Astrocyte (in vitro differentiated cells and primary cell): ENCODE data around the gene PCBP4. TPM values are rescaled to one million over a fixed set of nuclear protein-coding genes. Genes with fewer than 3 reads are reported as not detected.

Source experiments
- DNase-seq: peaks from one replicate; pipeline ENCODE4 v3.0.0-alpha.2; 2010; ENCODE audit warnings: low read depth
- FAIRE-seq: peaks from 2 replicates; lab custom pipeline; 2011; peaks lifted over from hg19 to GRCh38; lab: Jason Lieb, UNC
- H2AFZ ChIP-seq: 2 replicates; pipeline ENCODE4 v1.6.0; 2012; ENCODE audit warnings: low read depth, low read length, inconsistent platforms
- H3K27ac ChIP-seq: 2 replicates; pipeline ENCODE4 v1.5.1; 2011; ENCODE audit warnings: low read depth, low read length, inconsistent platforms
- H3K27me3 ChIP-seq: 2 replicates; pipeline ENCODE4 v1.6.0; 2011; ENCODE audit warnings: low read length, inconsistent platforms; ENCODE audit not compliant: insufficient read depth
- H3K36me3 ChIP-seq: 2 replicates; pipeline ENCODE4 v1.5.1; 2011; ENCODE audit warnings: low read length, inconsistent platforms; ENCODE audit not compliant: insufficient read depth
- H3K4me1 ChIP-seq: 2 replicates; pipeline ENCODE4 v1.5.1; 2011; ENCODE audit warnings: low read length, inconsistent platforms; ENCODE audit not compliant: insufficient read depth
- H3K4me2 ChIP-seq: 2 replicates; pipeline ENCODE4 v1.6.0; 2012; ENCODE audit warnings: low read length, inconsistent platforms
- H3K4me3 ChIP-seq: 2 replicates; pipeline ENCODE4 v1.5.1; 2011; ENCODE audit warnings: low read depth, mild to moderate bottlenecking, low read length, inconsistent platforms; ENCODE audit not compliant: insufficient read depth
- H3K79me2 ChIP-seq: 2 replicates; pipeline ENCODE4 v1.6.0; 2012; ENCODE audit warnings: mild to moderate bottlenecking, low read length, inconsistent platforms; ENCODE audit not compliant: insufficient read depth
- H3K9ac ChIP-seq: 2 replicates; pipeline ENCODE4 v1.6.0; 2012; ENCODE audit warnings: mild to moderate bottlenecking, low read length, inconsistent platforms
- H3K9me3 ChIP-seq: 2 replicates; pipeline ENCODE4 v1.5.1; 2012; ENCODE audit warnings: low read depth, mild to moderate bottlenecking, low read length, inconsistent platforms; ENCODE audit not compliant: insufficient read depth
- H4K20me1 ChIP-seq: 2 replicates; pipeline ENCODE4 v1.6.0; 2012; ENCODE audit warnings: low read length, inconsistent platforms; ENCODE audit not compliant: insufficient read depth
- H3K27ac Mint-ChIP-seq: one replicate; pipeline ENCODE4 v1.8.0; 2021; ENCODE audit warnings: mild to moderate bottlenecking, mixed read lengths; ENCODE audit not compliant: unreplicated experiment
- H3K27me3 Mint-ChIP-seq: one replicate; pipeline ENCODE4 v1.8.0; 2021; ENCODE audit warnings: low read depth, mixed read lengths; ENCODE audit not compliant: unreplicated experiment
- H3K36me3 Mint-ChIP-seq: one replicate; pipeline ENCODE4 v1.8.0; 2021; ENCODE audit warnings: low read depth, mixed read lengths; ENCODE audit not compliant: unreplicated experiment
- H3K4me1 Mint-ChIP-seq: one replicate; pipeline ENCODE4 v1.8.0; 2021; ENCODE audit warnings: low read depth, mixed read lengths; ENCODE audit not compliant: unreplicated experiment
- H3K4me3 Mint-ChIP-seq: one replicate; pipeline ENCODE4 v1.8.0; 2021; ENCODE audit warnings: mild to moderate bottlenecking, moderate library complexity, mixed read lengths; ENCODE audit not compliant: unreplicated experiment
- H3K9me3 Mint-ChIP-seq: one replicate; pipeline ENCODE4 v1.8.0; 2021; ENCODE audit warnings: mild to moderate bottlenecking, mixed read lengths; ENCODE audit not compliant: unreplicated experiment
- CTCF ChIP-seq: IDR thresholded peaks from 2 replicates; pipeline ENCODE4 v1.5.1; 2011; ENCODE audit warnings: low read depth, mild to moderate bottlenecking, inconsistent platforms, low read length, moderate library complexity; ENCODE audit not compliant: insufficient read depth
- EZH2 ChIP-seq: IDR thresholded peaks from 2 replicates; pipeline ENCODE4 v1.6.1; 2012; ENCODE audit warnings: mild to moderate bottlenecking, low read length, inconsistent platforms; ENCODE audit not compliant: insufficient read depth
- total RNA-seq: library from RNA; stranded (reverse); gene quantifications from 2 replicates; pipeline ENCODE4 v1.2.1, GENCODE V29; 2021

The PCBP4 gene
- total RNA-seq, 1 donor from 2014 or later = 102 TPM

DNA sequence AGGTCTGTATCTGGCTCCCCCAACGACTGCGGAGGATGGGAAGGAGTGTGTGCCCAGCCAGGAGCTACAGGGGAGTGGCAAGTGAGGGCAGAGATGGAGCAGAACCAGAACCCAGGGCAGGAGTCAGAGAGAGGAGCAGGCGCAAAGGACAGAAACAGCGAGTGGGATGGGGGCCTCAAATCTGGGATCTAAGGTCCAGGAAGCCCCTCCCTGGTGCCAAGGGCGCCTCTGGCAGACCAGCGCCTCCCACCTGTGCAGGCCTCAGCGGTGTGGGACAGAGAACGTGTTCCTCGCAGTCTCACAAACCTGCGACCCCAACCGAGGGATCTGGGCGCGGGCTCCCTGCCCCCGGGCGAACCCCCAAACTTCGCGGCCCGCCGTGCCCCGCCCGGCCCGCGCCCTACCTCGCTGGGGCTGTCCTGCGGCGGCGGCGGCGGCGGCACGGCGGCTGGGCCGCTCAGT lies 301 bp downstream of the PCBP4 start:
- Histone ChIP-seq H3K4me3 (peak overlapping the region; percentile 86), H3K79me2 (peaks cover 44% of the 10 kb centered on the region), H3K27ac (peak overlapping the region; percentile 47), H4K20me1 (peaks cover 54% of the 10 kb centered on the region), H3K4me1 (peaks cover 15% of the 10 kb centered on the region), H2AFZ (peak overlapping the region; percentile 77), H3K36me3 (no peaks in the 10 kb centered on the region), H3K9me3 (no peaks in the 10 kb centered on the region), H3K9ac (peak overlapping the region; percentile 85), H3K4me2 (peak overlapping the region; percentile 98), H3K27me3 (no peaks in the 10 kb centered on the region)
- FAIRE-seq (no peak), DNase-seq (no peak)
- H3K27ac Mint-ChIP-seq = no peak overlapping the region
- peaks cover 14% of the 10 kb centered on the region for H3K4me1 Mint-ChIP-seq
- H3K27me3 Mint-ChIP-seq = peaks cover 1% of the 10 kb centered on the region
- peaks cover 11% of the 10 kb centered on the region for H3K36me3 Mint-ChIP-seq
- peaks cover 3% of the 10 kb centered on the region for H3K9me3 Mint-ChIP-seq
- TF ChIP-seq CTCF = no peak
- TF ChIP-seq EZH2 = no peak
- peak overlapping the region; percentile 90 for H3K4me3 Mint-ChIP-seq

GRCh38 chr3:51966486-51966885 lies 768 bp downstream of the PCBP4 start:
- Mint-ChIP-seq H3K27me3 (peaks cover 4% of the 10 kb centered on the region), H3K9me3 (peaks cover 3% of the 10 kb centered on the region), H3K4me3 (peak overlapping the region; percentile 90), H3K36me3 (peaks cover 14% of the 10 kb centered on the region), H3K4me1 (peaks cover 14% of the 10 kb centered on the region), H3K27ac (no peak overlapping the region)
- Histone ChIP-seq H3K27me3 (no peaks in the 10 kb centered on the region), H4K20me1 (peaks cover 59% of the 10 kb centered on the region), H3K9me3 (no peaks in the 10 kb centered on the region), H3K4me2 (peak overlapping the region; percentile 98), H3K4me3 (peak overlapping the region; percentile 86), H2AFZ (no peak overlapping the region), H3K4me1 (peaks cover 15% of the 10 kb centered on the region), H3K27ac (no peak overlapping the region), H3K36me3 (no peaks in the 10 kb centered on the region), H3K9ac (peak overlapping the region; percentile 85), H3K79me2 (peaks cover 44% of the 10 kb centered on the region)
- no peak for FAIRE-seq
- DNase-seq = no peak
- TF ChIP-seq CTCF = no peak
- no peak for TF ChIP-seq EZH2

DNA sequence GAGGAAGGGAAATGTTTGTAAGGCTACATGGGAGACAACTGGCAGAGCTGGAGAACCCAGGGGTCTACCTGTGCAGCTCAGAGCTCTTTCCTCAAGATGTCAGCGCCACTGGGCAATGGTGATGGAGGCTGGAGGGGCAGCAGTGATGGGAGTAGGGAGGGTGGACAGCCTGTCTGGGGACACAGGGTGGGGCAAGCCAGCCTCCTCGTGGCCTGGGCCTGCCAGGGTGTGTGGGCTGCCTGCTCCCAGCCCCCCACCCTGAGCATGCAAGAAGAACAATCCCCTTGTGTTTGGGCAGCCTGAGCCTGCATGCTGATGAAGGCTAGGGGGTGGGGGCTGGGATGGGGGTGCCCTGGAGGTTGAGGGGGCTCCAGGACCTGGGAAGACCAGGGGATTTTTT lies 1.2 kb downstream of the PCBP4 start:
- no peaks in the 10 kb centered on the region for H3K36me3 ChIP-seq
- FAIRE-seq = no peak
- H3K4me2 ChIP-seq = peak overlapping the region; percentile 98
- H3K79me2 ChIP-seq = peaks cover 44% of the 10 kb centered on the region
- no peak overlapping the region for H3K27ac ChIP-seq
- H3K36me3 Mint-ChIP-seq = peaks cover 18% of the 10 kb centered on the region
- peaks cover 6% of the 10 kb centered on the region for H3K27me3 Mint-ChIP-seq
- no peak overlapping the region for H3K27ac Mint-ChIP-seq
- H3K27me3 ChIP-seq = no peaks in the 10 kb centered on the region
- DNase-seq = no peak
- H3K9me3 ChIP-seq = no peaks in the 10 kb centered on the region
- H3K4me3 Mint-ChIP-seq = peak overlapping the region; percentile 90
- H3K4me1 ChIP-seq = peaks cover 15% of the 10 kb centered on the region
- H2AFZ ChIP-seq = no peak overlapping the region
- TF ChIP-seq CTCF = no peak
- no peak for TF ChIP-seq EZH2
- H3K9me3 Mint-ChIP-seq = peaks cover 3% of the 10 kb centered on the region
- H3K4me3 ChIP-seq = no peak overlapping the region
- peaks cover 14% of the 10 kb centered on the region for H3K4me1 Mint-ChIP-seq
- peaks cover 62% of the 10 kb centered on the region for H4K20me1 ChIP-seq
- no peak overlapping the region for H3K9ac ChIP-seq
